Thymus (tissue), 11 donors: ENCODE results near the gene ZFHX3. TPM values are rescaled to one million over a fixed set of nuclear protein-coding genes. Genes with fewer than 3 reads are reported as not detected.
A peak's percentile ranks its signal among the peaks of the same experiment; 100 is the strongest.

Experiments
- DNase-seq, 9 donors: peaks; one replicate each; pipeline ENCODE4 v3.0.0-alpha.2; 2013; ENCODE audit warnings: low spot score in 9 of 9, low read depth in 6 of 9, missing footprints in 1 of 9
- H3K27ac ChIP-seq, 2 donors: one replicate each; pipeline ENCODE4 v1.5.1; 2013; ENCODE audit warnings: control low read depth in 1 of 2, low read depth in 1 of 2, low read length in 1 of 2, mild to moderate bottlenecking in 1 of 2, moderate library complexity in 1 of 2
- H3K27me3 ChIP-seq, 2 donors: one replicate each; pipeline ENCODE4 v1.5.1; 2013; ENCODE audit warnings: low read length in 1 of 2; ENCODE audit not compliant: control insufficient read depth in 2 of 2, insufficient read depth in 1 of 2
- H3K36me3 ChIP-seq, 2 donors: one replicate each; pipeline ENCODE4 v1.5.1; 2013; ENCODE audit warnings: low read length in 1 of 2, mild to moderate bottlenecking in 1 of 2, moderate library complexity in 1 of 2; ENCODE audit not compliant: control insufficient read depth in 2 of 2, insufficient read depth in 2 of 2
- H3K4me1 ChIP-seq, 2 donors: one replicate each; pipeline ENCODE4 v1.5.1; 2013; ENCODE audit warnings: low read length in 2 of 2; ENCODE audit not compliant: control insufficient read depth in 2 of 2, insufficient read depth in 2 of 2
- H3K4me3 ChIP-seq, 2 donors: one replicate each; pipeline ENCODE4 v1.5.1; 2013; ENCODE audit warnings: low read length in 2 of 2, control low read depth in 1 of 2, mild to moderate bottlenecking in 1 of 2
- H3K9me3 ChIP-seq, 2 donors: one replicate each; pipeline ENCODE4 v1.5.1; 2013; ENCODE audit warnings: low read length in 1 of 2, mild to moderate bottlenecking in 1 of 2; ENCODE audit not compliant: control insufficient read depth in 2 of 2, insufficient read depth in 1 of 2
- WGBS: extraction: QIAGEN DNeasy Blood & Tissue Kit; methylation state at CpG from one replicate; pipeline ENCODE4 v1.1.7; 2013; 5-methylcytosine and 5-hydroxymethylcytosine counted together
- polyA plus RNA-seq: library from polyadenylated mRNA; stranded (reverse); fragments of 200-250 nt; gene quantifications from one replicate; pipeline ENCODE4 v1.2.3, GENCODE V29; 2013
- total RNA-seq: library from RNA; stranded (reverse); fragments of 120-200 nt; gene quantifications from one replicate; pipeline ENCODE4 v1.2.4, GENCODE V29; 2013
- donor health status: healthy.

ZFHX3 gene
- total and polyA plus RNA-seq, 2 donors = 0.90 to 1.9 TPM

DNA sequence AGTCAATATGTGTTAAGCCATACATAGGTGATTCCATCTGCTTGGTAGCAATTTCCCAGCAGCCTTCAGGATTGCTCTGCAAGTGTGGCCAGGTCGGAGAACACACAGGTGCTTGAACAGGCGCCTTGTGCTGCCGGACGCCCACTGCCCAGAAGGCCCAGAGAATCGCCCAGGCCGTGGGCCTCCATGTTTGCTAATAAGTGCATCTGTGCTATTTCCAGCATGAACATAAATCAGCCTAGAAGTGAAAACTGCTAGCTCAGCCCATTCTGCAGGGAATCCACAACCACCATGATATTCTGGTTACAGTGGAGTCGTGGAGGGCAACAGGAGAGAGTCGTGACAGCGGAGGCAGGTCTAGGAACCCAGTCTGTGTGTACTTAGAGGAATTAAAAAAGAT, 78.1 kb downstream of the ZFHX3 start:
- Histone ChIP-seq H3K27ac (no peak overlapping the region), H3K36me3 (no peaks in the 10 kb centered on the region), H3K9me3 (no peaks in the 10 kb centered on the region), H3K27me3 (no peaks in the 10 kb centered on the region), H3K4me3 (no peak overlapping the region), H3K4me1 (no peaks in the 10 kb centered on the region)
- no peak for DNase-seq
- 97% methylated on average over 9 of the region's 9 CpGs for WGBS

DNA sequence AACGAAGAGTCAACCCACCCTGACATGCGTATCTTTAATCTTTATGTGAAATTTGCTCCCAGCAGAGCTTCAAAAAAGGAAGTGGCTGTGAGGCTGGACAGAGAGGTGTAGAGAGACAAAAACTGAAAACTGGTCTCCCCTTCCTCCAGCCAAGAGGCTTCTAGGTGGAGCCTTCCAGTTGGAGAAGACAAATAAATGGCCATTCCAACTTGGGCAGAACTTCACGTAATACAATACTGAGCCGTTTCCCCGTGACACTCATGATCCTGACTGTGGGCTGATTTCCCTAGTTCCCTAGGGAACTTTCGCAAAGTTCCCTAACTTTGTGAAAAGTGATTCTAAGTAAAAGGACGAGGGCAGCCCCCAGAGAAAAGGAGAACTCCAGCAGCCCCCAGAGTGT, 78.8 kb downstream of the ZFHX3 start:
- Histone ChIP-seq H3K27ac (no peak overlapping the region), H3K4me1 (no peaks in the 10 kb centered on the region), H3K36me3 (no peaks in the 10 kb centered on the region), H3K4me3 (no peak overlapping the region), H3K9me3 (no peaks in the 10 kb centered on the region), H3K27me3 (no peaks in the 10 kb centered on the region)
- 86% methylated on average over 7 of the region's 7 CpGs for WGBS
- DNase-seq = no peak

DNA sequence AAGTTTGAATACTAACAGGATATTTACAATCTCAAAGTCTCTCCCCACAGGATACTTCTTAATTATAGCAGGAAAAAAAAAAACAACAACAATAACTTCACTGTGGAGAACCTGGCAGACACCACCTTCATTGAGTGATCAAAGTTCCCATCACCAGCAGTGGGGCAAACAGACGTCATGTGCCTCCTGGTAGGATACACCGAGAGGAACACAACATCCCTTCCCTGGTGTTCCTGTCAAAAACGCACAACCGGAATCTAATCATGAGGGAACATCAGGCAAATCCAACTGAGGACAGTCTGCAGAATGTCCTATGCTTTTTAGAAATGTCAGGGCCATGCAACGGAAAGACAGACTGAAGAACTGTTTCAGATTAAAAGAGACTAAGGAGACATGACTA, 80.0 kb downstream of the ZFHX3 start:
- Histone ChIP-seq H3K4me1 (no peaks in the 10 kb centered on the region), H3K4me3 (no peak overlapping the region), H3K27ac (no peak overlapping the region), H3K36me3 (no peaks in the 10 kb centered on the region), H3K27me3 (no peaks in the 10 kb centered on the region), H3K9me3 (no peaks in the 10 kb centered on the region)
- 97% methylated on average over 5 of the region's 5 CpGs for WGBS
- DNase-seq = no peak

- no peaks in the 10 kb centered on the region for H3K36me3 ChIP-seq
- DNase-seq = no peak
- H3K4me1 ChIP-seq = peaks cover 0 to 2% of the 10 kb centered on the region in 2 donors
- no peaks in the 10 kb centered on the region for H3K27me3 ChIP-seq
- WGBS = 95% methylated on average over 10 of the region's 10 CpGs
- no peak overlapping the region for H3K27ac ChIP-seq
- no peaks in the 10 kb centered on the region for H3K9me3 ChIP-seq
- H3K4me3 ChIP-seq = no peak overlapping the region
These were observed 84.2 kb downstream of the ZFHX3 start for GRCh38 chr16:72963533-72964315.

- Histone ChIP-seq H3K27me3 (no peaks in the 10 kb centered on the region), H3K9me3 (no peaks in the 10 kb centered on the region), H3K4me1 (peaks cover 0 to 2% of the 10 kb centered on the region in 2 donors), H3K36me3 (no peaks in the 10 kb centered on the region), H3K27ac (no peak overlapping the region), H3K4me3 (no peak overlapping the region)
- 96% methylated on average over 8 of the region's 8 CpGs for WGBS
- DNase-seq = no peak
These were observed 85.6 kb downstream of the ZFHX3 start for GRCh38 chr16:72962347-72962746.

GRCh38 chr16:72961863-72962262, 86.1 kb downstream of the ZFHX3 start:
- H3K4me3 ChIP-seq = no peak overlapping the region
- H3K27me3 ChIP-seq = no peaks in the 10 kb centered on the region
- H3K9me3 ChIP-seq = no peaks in the 10 kb centered on the region
- no peak overlapping the region for H3K27ac ChIP-seq
- 98% methylated on average over 9 of the region's 9 CpGs for WGBS
- no peaks in the 10 kb centered on the region for H3K36me3 ChIP-seq
- no peak for DNase-seq
- H3K4me1 ChIP-seq = peaks cover 0 to 2% of the 10 kb centered on the region in 2 donors

DNA sequence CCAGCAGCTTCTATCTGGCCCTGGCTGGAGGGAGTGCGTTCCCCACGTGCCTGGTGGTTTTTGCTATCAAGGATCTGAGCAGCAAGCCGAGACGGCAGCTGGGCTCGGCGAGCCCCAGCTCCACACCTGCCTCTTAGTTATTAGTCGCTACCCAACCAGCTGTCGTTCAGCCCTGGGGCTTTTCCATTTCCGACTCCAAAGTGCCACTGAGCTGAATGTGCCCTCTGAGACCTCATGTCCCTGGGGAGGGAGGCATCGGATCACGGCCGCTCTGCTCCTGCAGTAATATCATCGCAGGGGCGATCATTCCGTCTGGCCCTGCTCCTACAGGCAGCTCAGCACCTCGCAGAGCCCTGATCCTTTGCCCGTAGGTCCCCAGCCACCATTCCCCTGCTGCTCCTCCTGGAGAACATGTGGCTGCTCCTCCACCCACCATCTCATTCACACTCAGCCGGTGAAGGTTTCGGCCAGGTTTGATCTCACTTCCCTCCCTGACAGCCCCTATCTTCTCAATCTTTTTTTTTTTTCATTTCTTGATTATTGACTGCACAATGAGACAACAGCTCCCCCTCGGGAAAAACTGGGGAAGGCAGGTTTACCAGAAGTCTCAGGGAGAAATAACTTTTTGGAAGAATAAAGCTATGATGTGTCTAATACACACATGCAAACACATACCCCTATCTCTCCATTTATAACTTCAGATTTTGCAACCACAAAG, 86.7 kb downstream of the ZFHX3 start:
- H3K27ac ChIP-seq = no peak overlapping the region
- WGBS = 89% methylated on average over 20 of the region's 20 CpGs
- H3K4me1 ChIP-seq = peaks cover 0 to 2% of the 10 kb centered on the region in 2 donors
- no peak overlapping the region for H3K4me3 ChIP-seq
- H3K36me3 ChIP-seq = no peaks in the 10 kb centered on the region
- H3K27me3 ChIP-seq = no peaks in the 10 kb centered on the region
- H3K9me3 ChIP-seq = no peaks in the 10 kb centered on the region
- DNase-seq = peak in 1 of 9 donors; percentile 8

DNA sequence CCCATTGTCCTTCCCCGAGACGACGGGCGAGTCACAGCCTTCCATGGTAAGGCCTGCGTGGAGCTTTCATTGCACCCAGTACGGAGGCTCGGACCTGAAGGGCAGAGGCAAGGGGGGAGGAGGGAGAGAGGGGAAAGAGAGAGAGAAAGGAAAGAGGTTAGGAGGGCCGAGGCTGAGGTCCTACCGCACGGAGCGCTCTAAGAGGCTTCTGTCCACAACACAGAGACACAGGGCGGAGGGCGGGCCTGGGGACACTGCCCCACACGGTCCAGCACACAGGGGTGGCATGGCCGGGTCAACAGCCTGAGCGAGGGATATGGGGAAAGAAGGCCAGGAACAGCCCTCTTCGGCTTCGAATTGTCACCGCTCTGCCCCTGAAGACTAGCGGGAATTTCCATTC, 87.8 kb downstream of the ZFHX3 start:
- Histone ChIP-seq H3K27me3 (no peaks in the 10 kb centered on the region), H3K4me1 (peaks cover 0 to 2% of the 10 kb centered on the region in 2 donors), H3K9me3 (no peaks in the 10 kb centered on the region), H3K36me3 (no peaks in the 10 kb centered on the region), H3K27ac (no peak overlapping the region), H3K4me3 (no peak overlapping the region)
- no peak for DNase-seq
- 98% methylated on average over 20 of the region's 20 CpGs for WGBS

- Histone ChIP-seq H3K4me1 (peaks cover 0 to 2% of the 10 kb centered on the region in 2 donors), H3K27ac (no peak overlapping the region)
- DNase-seq = no peak
These were observed 88.5 kb downstream of the ZFHX3 start for GRCh38 chr16:72959301-72959996.

More at GRCh38 chr16:72959301-72959996, 88.5 kb downstream of the ZFHX3 start:
- H3K36me3 ChIP-seq = no peaks in the 10 kb centered on the region
- H3K4me3 ChIP-seq = no peak overlapping the region
- no peaks in the 10 kb centered on the region for H3K27me3 ChIP-seq
- 98% methylated on average over 46 of the region's 46 CpGs for WGBS
- no peaks in the 10 kb centered on the region for H3K9me3 ChIP-seq
